GM12878 (cell line): ENCODE measurements around the gene PDS5A. TPM values are rescaled to one million over a fixed set of nuclear protein-coding genes. Genes with fewer than 3 reads are reported as not detected.

Source experiments
- ATAC-seq: fragments of 200-7000 bp; cut with Tn5 transposase; 3 replicates; pipeline ENCODE4 v1.9.1; 2020; ENCODE audit warnings: mild to moderate bottlenecking, moderate library complexity
- BruUV-seq: library from RNA; stranded (reverse); fragments of 400-500 nt; replicated peaks from 2 replicates; lab custom pipeline; 2021; lab: Mats Ljungman, UMichigan
- CTCF ChIA-PET: fragments of 300-600 bp; sonication (Branson Sonifier 250); formaldehyde crosslinking; extraction: SDS; loops from one replicate; lab custom pipeline; 2021; ENCODE audit warnings: inconsistent platforms; lab: Yijun Ruan, JAX
- POLR2A ChIA-PET: fragments of 350-600 bp; formaldehyde crosslinking; extraction: SDS; loops from one replicate; lab custom pipeline; 2021; ENCODE audit warnings: inconsistent platforms; lab: Charles Lee
- RAD21 ChIA-PET: fragments of 300-600 bp; sonication (Branson Sonifier 250); formaldehyde crosslinking; loops from one replicate; lab custom pipeline; 2023; ENCODE audit warnings: antibody characterized with exemption; ENCODE audit not compliant: unreplicated experiment; lab: Charles Lee
- SMC1A ChIA-PET: fragments of 300-600 bp; sonication (Branson Sonifier 250); formaldehyde crosslinking; loops from one replicate; lab custom pipeline; 2023; ENCODE audit not compliant: unreplicated experiment, uncharacterized antibody; lab: Charles Lee
- DNase-seq: peaks from one replicate; pipeline ENCODE4 v3.0.0-alpha.2; 2011; ENCODE audit warnings: low read depth, low spot score
- FAIRE-seq: peaks from 3 replicates; lab custom pipeline; 2011; peaks lifted over from hg19 to GRCh38; lab: Jason Lieb, UNC
- H2AFZ ChIP-seq: 2 replicates; pipeline ENCODE4 v1.6.0; 2011; ENCODE audit warnings: low read depth, low read length, control low read depth; ENCODE audit not compliant: control insufficient read depth
- H3K27ac ChIP-seq: 2 replicates; pipeline ENCODE4 v1.5.1; 2011; ENCODE audit warnings: control low read depth; ENCODE audit not compliant: control insufficient read depth, insufficient read depth
- H3K27me3 ChIP-seq, 2 experiments: replicated peaks in 1 of 2; 2 replicates each; pipeline versions ENCODE4 v1.6.0 to v1.6.1; 2011; ENCODE audit warnings: low read length in 1 of 2; ENCODE audit not compliant: control insufficient read depth in 2 of 2, insufficient read depth in 2 of 2
- H3K36me3 ChIP-seq, 2 experiments: 2 replicates each; pipeline ENCODE4 v1.5.1; 2011; ENCODE audit warnings: low read length in 1 of 2; ENCODE audit not compliant: control insufficient read depth in 2 of 2, insufficient read depth in 2 of 2
- H3K4me1 ChIP-seq: 2 replicates; pipeline ENCODE4 v1.6.1; 2011; ENCODE audit warnings: mild to moderate bottlenecking, low read length, moderate library complexity, mixed read lengths; ENCODE audit not compliant: control insufficient read depth, insufficient read depth
- H3K4me2 ChIP-seq: 2 replicates; pipeline ENCODE4 v1.6.0; 2011; ENCODE audit warnings: control low read depth; ENCODE audit not compliant: control insufficient read depth, insufficient read depth
- H3K4me3 ChIP-seq: fragments of 200-600 bp; sonication (generic); 2 replicates; pipeline ENCODE4 v1.5.1; 2016
- H3K79me2 ChIP-seq: 2 replicates; pipeline ENCODE4 v1.6.0; 2011; ENCODE audit warnings: low read length; ENCODE audit not compliant: control insufficient read depth, insufficient read depth
- H3K9ac ChIP-seq: 2 replicates; pipeline ENCODE4 v1.8.0; 2011; ENCODE audit warnings: low read length, control low read depth, mixed read lengths; ENCODE audit not compliant: control insufficient read depth, insufficient read depth
- H3K9me3 ChIP-seq: replicated peaks from 3 replicates; pipeline ENCODE4 v1.5.1; 2011; ENCODE audit warnings: mild to moderate bottlenecking, low read length; ENCODE audit not compliant: control insufficient read depth, insufficient read depth
- H4K20me1 ChIP-seq: 2 replicates; pipeline ENCODE4 v1.6.0; 2011; ENCODE audit not compliant: control insufficient read depth, insufficient read depth
- BCLAF1 ChIP-seq: fragments of 450-650 bp; IDR thresholded peaks from 2 replicates; pipeline ENCODE4 v1.6.1; 2017; ENCODE audit warnings: antibody characterized with exemption, mild to moderate bottlenecking, moderate library complexity
- E2F8 ChIP-seq: fragments of 450-650 bp; IDR thresholded peaks from 2 replicates; pipeline ENCODE4 v1.6.1; 2018; ENCODE audit warnings: mild to moderate bottlenecking, low read depth, moderate library complexity; ENCODE audit not compliant: partially characterized antibody
- EED ChIP-seq: sonication (generic); IDR thresholded peaks from 2 replicates; pipeline ENCODE4 v1.6.1; 2016; ENCODE audit warnings: antibody characterized with exemption, low read depth
- HCFC1 ChIP-seq: fragments of 150-350 bp; IDR thresholded peaks from 2 replicates; pipeline ENCODE4 v1.6.1; 2014; ENCODE audit warnings: low read length
- KAT2A ChIP-seq: conservative IDR thresholded peaks from 2 replicates; pipeline ENCODE4 v1.6.1; 2011; ENCODE audit warnings: low read depth, low read length; ENCODE audit not compliant: control insufficient read depth
- LARP7 ChIP-seq: fragments of 450-650 bp; IDR thresholded peaks from 2 replicates; pipeline ENCODE4 v1.6.1; 2017; ENCODE audit warnings: mild to moderate bottlenecking
- SKIL ChIP-seq: fragments of 450-650 bp; IDR thresholded peaks from 2 replicates; pipeline ENCODE4 v1.6.1; 2017; ENCODE audit warnings: mild to moderate bottlenecking, low read depth, inconsistent platforms; ENCODE audit not compliant: poor library complexity, severe bottlenecking
- SPI1 ChIP-seq: IDR thresholded peaks from 2 replicates; pipeline ENCODE4 v1.6.1; 2011; ENCODE audit warnings: low read depth, mild to moderate bottlenecking, low read length, moderate library complexity, borderline replicate concordance; ENCODE audit not compliant: insufficient read depth
- ZNF274 ChIP-seq: IDR thresholded peaks from one replicate; pipeline ENCODE4 v1.8.0; 2011; ENCODE audit not compliant: insufficient read length, insufficient read depth
- WGBS: methylation state at CpG from one replicate; pipeline ENCODE4 v1.1.6; 2016; ENCODE audit warnings: low lambda C conversion rate; ENCODE audit not compliant: insufficient replicate concordance, insufficient coverage; ENCODE audit errors: missing lambda C conversion rate; 5-methylcytosine and 5-hydroxymethylcytosine counted together
- in situ Hi-C: fragments of 300-500 bp; cut with MboI; formaldehyde crosslinking; loops from 9 replicates; pipeline ENCODE4 v1.14.3; 2018; ENCODE audit warnings: mixed read lengths
- intact Hi-C: fragments of 100-400 bp; cut with micrococcal nuclease; formaldehyde crosslinking; loops from one replicate; pipeline ENCODE4 v1.14.2; 2022; ENCODE audit not compliant: unreplicated experiment
- polyA plus RNA-seq, 11 experiments: library from polyadenylated mRNA; depleted of rRNA in 4 of 11; unstranded in 6 of 11; stranded (reverse) in 5 of 11; fragments of >200 nt; fragmentation: Nextera tagmentation in 4 of 11; fragmentation: Illumina TruSeq in 1 of 11; extraction: Ambion mirVana in 4 of 11; extraction: Trizol in 1 of 11; gene quantifications; 1 replicate in 1 of 11; 2 replicates in 10 of 11; pipeline versions ENCODE4 v1.2.1 to v1.2.3, GENCODE V29; 2011 to 2016; ENCODE audit warnings: inconsistent platforms in 2 of 11, missing spikeins in 2 of 11, low read depth in 1 of 11
- total RNA-seq, 4 experiments: library from RNA; depleted of rRNA in 3 of 4; stranded (reverse); fragments of >200 nt in 3 of 4; fragmentation: Illumina TruSeq in 1 of 4; extraction: Trizol in 1 of 4; gene quantifications; 2 replicates each; pipeline versions ENCODE4 v1.2.1 to v1.2.3, GENCODE V29; 2013 to 2021

Gene PDS5A
- total and polyA plus RNA-seq, 10 of the 15 experiments (the other 5 are each of a cell fraction or from before 2014, with no cell fraction given) = 13.7 to 69.7 (median 52.3) TPM

GRCh38 chr4:39881789-39882188 lies 95.9 kb downstream of the PDS5A start (continued):
- TF ChIP-seq EED (no peak), SKIL (no peak), KAT2A (no peak)

- H3K4me3 ChIP-seq = no peak overlapping the region
- no peak for FAIRE-seq
These were observed 99.7 kb downstream of the PDS5A start for GRCh38 chr4:39877971-39878370.

More at GRCh38 chr4:39877971-39878370, 99.7 kb downstream of the PDS5A start:
- RAD21 ChIA-PET = no interaction called here
- no peak for ATAC-seq
- Histone ChIP-seq H3K79me2 (no peaks in the 10 kb centered on the region), H3K9ac (no peak overlapping the region), H3K27me3 (no peaks in the 10 kb centered on the region), H3K36me3 (peaks cover 0 to 5% of the 10 kb centered on the region in 2 experiments; a peak in 3 of 4 replicates), H4K20me1 (no peaks in the 10 kb centered on the region), H3K27ac (no peak overlapping the region), H3K9me3 (no peaks in the 10 kb centered on the region), H2AFZ (no peak overlapping the region), H3K4me2 (no peak overlapping the region), H3K4me1 (peaks cover 7% of the 10 kb centered on the region; the same call in 1 of the 2 replicates)
- DNase-seq = no peak
- no TSS peak for BruUV-seq
- POLR2A ChIA-PET = no interaction called here
- intact Hi-C loops = no loop called here
- TF ChIP-seq ZNF274 (no peak), SPI1 (no peak), HCFC1 (no peak), E2F8 (no peak), LARP7 (no peak), BCLAF1 (no peak)
- 91% methylated on average over 8 of the region's 8 CpGs for WGBS
- in situ Hi-C loops = no loop called here
- SMC1A ChIA-PET = interaction anchor here (1.0 kb wide), 1 partner anchor 188 kb away, joined by 3 read pairs; no protein-coding TSS in a partner anchor
- CTCF ChIA-PET = no interaction called here
